Astrocyte (in vitro differentiated cells and primary cell): ENCODE results near the gene ACBD3. TPM values are rescaled to one million over a fixed set of nuclear protein-coding genes. Genes with fewer than 3 reads are reported as not detected.

Experiments used
- DNase-seq: peaks from one replicate; pipeline ENCODE4 v3.0.0-alpha.2; 2010; ENCODE audit warnings: low read depth
- FAIRE-seq: peaks from 2 replicates; lab custom pipeline; 2011; peaks lifted over from hg19 to GRCh38; lab: Jason Lieb, UNC
- H2AFZ ChIP-seq: 2 replicates; pipeline ENCODE4 v1.6.0; 2012; ENCODE audit warnings: low read depth, low read length, inconsistent platforms
- H3K27ac ChIP-seq: 2 replicates; pipeline ENCODE4 v1.5.1; 2011; ENCODE audit warnings: low read depth, low read length, inconsistent platforms
- H3K27me3 ChIP-seq: 2 replicates; pipeline ENCODE4 v1.6.0; 2011; ENCODE audit warnings: low read length, inconsistent platforms; ENCODE audit not compliant: insufficient read depth
- H3K36me3 ChIP-seq: 2 replicates; pipeline ENCODE4 v1.5.1; 2011; ENCODE audit warnings: low read length, inconsistent platforms; ENCODE audit not compliant: insufficient read depth
- H3K4me1 ChIP-seq: 2 replicates; pipeline ENCODE4 v1.5.1; 2011; ENCODE audit warnings: low read length, inconsistent platforms; ENCODE audit not compliant: insufficient read depth
- H3K4me2 ChIP-seq: 2 replicates; pipeline ENCODE4 v1.6.0; 2012; ENCODE audit warnings: low read length, inconsistent platforms
- H3K4me3 ChIP-seq: 2 replicates; pipeline ENCODE4 v1.5.1; 2011; ENCODE audit warnings: low read depth, mild to moderate bottlenecking, low read length, inconsistent platforms; ENCODE audit not compliant: insufficient read depth
- H3K79me2 ChIP-seq: 2 replicates; pipeline ENCODE4 v1.6.0; 2012; ENCODE audit warnings: mild to moderate bottlenecking, low read length, inconsistent platforms; ENCODE audit not compliant: insufficient read depth
- H3K9ac ChIP-seq: 2 replicates; pipeline ENCODE4 v1.6.0; 2012; ENCODE audit warnings: mild to moderate bottlenecking, low read length, inconsistent platforms
- H3K9me3 ChIP-seq: 2 replicates; pipeline ENCODE4 v1.5.1; 2012; ENCODE audit warnings: low read depth, mild to moderate bottlenecking, low read length, inconsistent platforms; ENCODE audit not compliant: insufficient read depth
- H4K20me1 ChIP-seq: 2 replicates; pipeline ENCODE4 v1.6.0; 2012; ENCODE audit warnings: low read length, inconsistent platforms; ENCODE audit not compliant: insufficient read depth
- H3K27ac Mint-ChIP-seq: one replicate; pipeline ENCODE4 v1.8.0; 2021; ENCODE audit warnings: mild to moderate bottlenecking, mixed read lengths; ENCODE audit not compliant: unreplicated experiment
- H3K27me3 Mint-ChIP-seq: one replicate; pipeline ENCODE4 v1.8.0; 2021; ENCODE audit warnings: low read depth, mixed read lengths; ENCODE audit not compliant: unreplicated experiment
- H3K36me3 Mint-ChIP-seq: one replicate; pipeline ENCODE4 v1.8.0; 2021; ENCODE audit warnings: low read depth, mixed read lengths; ENCODE audit not compliant: unreplicated experiment
- H3K4me1 Mint-ChIP-seq: one replicate; pipeline ENCODE4 v1.8.0; 2021; ENCODE audit warnings: low read depth, mixed read lengths; ENCODE audit not compliant: unreplicated experiment
- H3K4me3 Mint-ChIP-seq: one replicate; pipeline ENCODE4 v1.8.0; 2021; ENCODE audit warnings: mild to moderate bottlenecking, moderate library complexity, mixed read lengths; ENCODE audit not compliant: unreplicated experiment
- H3K9me3 Mint-ChIP-seq: one replicate; pipeline ENCODE4 v1.8.0; 2021; ENCODE audit warnings: mild to moderate bottlenecking, mixed read lengths; ENCODE audit not compliant: unreplicated experiment
- EZH2 ChIP-seq: IDR thresholded peaks from 2 replicates; pipeline ENCODE4 v1.6.1; 2012; ENCODE audit warnings: mild to moderate bottlenecking, low read length, inconsistent platforms; ENCODE audit not compliant: insufficient read depth
- total RNA-seq: library from RNA; stranded (reverse); gene quantifications from 2 replicates; pipeline ENCODE4 v1.2.1, GENCODE V29; 2021
- TF ChIP-seq, protein P1 (sequence below): IDR thresholded peaks from 2 replicates; pipeline ENCODE4 v1.5.1; 2011; ENCODE audit warnings: low read depth, mild to moderate bottlenecking, inconsistent platforms, low read length, moderate library complexity; ENCODE audit not compliant: insufficient read depth

Gene ACBD3
- total RNA-seq, 1 donor from 2014 or later: 66.7 TPM

DNA sequence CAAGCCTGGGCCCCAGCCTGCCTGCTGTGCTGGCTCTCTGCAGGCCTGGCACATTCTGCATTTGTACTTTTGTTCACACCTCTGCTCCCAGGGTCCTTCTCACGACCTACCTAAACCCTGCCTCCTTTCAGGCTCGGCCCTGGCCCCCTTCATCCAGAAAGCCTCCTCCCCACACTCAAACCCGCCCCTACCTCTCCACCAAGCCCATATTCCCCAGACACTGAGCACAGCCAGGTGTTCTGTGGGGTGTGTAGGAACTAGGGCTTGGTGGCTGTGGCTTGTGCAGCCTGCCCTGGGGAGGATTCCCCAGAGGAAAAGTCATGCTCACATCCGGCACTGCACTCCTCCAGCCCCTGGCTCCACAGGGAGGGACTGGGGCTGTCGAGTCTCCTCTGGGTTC lies 28.7 kb upstream of the ACBD3 start:
- peaks cover 8% of the 10 kb centered on the region for H3K27me3 Mint-ChIP-seq
- Histone ChIP-seq H2AFZ (no peak overlapping the region), H3K27me3 (no peaks in the 10 kb centered on the region), H3K27ac (no peak overlapping the region), H4K20me1 (no peaks in the 10 kb centered on the region), H3K4me1 (no peaks in the 10 kb centered on the region), H3K4me3 (no peak overlapping the region), H3K4me2 (no peak overlapping the region), H3K9me3 (no peaks in the 10 kb centered on the region), H3K9ac (no peak overlapping the region), H3K79me2 (no peaks in the 10 kb centered on the region), H3K36me3 (no peaks in the 10 kb centered on the region)
- FAIRE-seq: no peak
- DNase-seq: no peak
- no peak overlapping the region for H3K4me3 Mint-ChIP-seq
- no peaks in the 10 kb centered on the region for H3K9me3 Mint-ChIP-seq
- H3K36me3 Mint-ChIP-seq: no peaks in the 10 kb centered on the region
- peak overlapping the region; percentile 18 for H3K27ac Mint-ChIP-seq
- no peak for TF ChIP-seq EZH2
- TF ChIP-seq, protein P1, sequence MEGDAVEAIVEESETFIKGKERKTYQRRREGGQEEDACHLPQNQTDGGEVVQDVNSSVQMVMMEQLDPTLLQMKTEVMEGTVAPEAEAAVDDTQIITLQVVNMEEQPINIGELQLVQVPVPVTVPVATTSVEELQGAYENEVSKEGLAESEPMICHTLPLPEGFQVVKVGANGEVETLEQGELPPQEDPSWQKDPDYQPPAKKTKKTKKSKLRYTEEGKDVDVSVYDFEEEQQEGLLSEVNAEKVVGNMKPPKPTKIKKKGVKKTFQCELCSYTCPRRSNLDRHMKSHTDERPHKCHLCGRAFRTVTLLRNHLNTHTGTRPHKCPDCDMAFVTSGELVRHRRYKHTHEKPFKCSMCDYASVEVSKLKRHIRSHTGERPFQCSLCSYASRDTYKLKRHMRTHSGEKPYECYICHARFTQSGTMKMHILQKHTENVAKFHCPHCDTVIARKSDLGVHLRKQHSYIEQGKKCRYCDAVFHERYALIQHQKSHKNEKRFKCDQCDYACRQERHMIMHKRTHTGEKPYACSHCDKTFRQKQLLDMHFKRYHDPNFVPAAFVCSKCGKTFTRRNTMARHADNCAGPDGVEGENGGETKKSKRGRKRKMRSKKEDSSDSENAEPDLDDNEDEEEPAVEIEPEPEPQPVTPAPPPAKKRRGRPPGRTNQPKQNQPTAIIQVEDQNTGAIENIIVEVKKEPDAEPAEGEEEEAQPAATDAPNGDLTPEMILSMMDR: no peak
- peaks cover 3% of the 10 kb centered on the region for H3K4me1 Mint-ChIP-seq

DNA sequence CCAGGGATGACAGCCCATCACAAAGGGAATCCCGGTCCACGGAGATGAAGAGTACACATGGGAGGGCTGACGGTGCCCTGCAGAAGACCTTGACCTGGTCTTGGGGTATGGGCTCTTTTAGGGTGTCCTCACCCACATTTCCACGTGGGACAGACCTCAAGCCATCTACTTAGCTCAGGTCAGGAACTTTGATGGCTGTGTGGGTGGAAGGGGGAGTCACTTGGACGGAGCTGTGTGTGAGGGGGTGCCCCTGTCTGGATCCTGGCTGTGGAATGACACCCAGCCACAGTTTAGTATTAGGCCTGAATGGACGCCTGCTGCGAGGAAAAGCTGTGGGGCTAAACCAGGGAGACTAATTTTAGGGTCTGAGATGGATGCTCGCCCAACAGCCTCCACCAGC lies 26.0 kb upstream of the ACBD3 start:
- Mint-ChIP-seq H3K27me3 (peaks cover 12% of the 10 kb centered on the region), H3K36me3 (no peaks in the 10 kb centered on the region), H3K9me3 (no peaks in the 10 kb centered on the region), H3K27ac (no peak overlapping the region), H3K4me3 (no peak overlapping the region), H3K4me1 (peaks cover 3% of the 10 kb centered on the region)
- no peak overlapping the region for H3K4me2 ChIP-seq
- H3K4me3 ChIP-seq: no peak overlapping the region
- FAIRE-seq: no peak
- H4K20me1 ChIP-seq: no peaks in the 10 kb centered on the region
- no peaks in the 10 kb centered on the region for H3K36me3 ChIP-seq
- TF ChIP-seq EZH2: no peak
- TF ChIP-seq, protein P1: no peak
- H3K9ac ChIP-seq: no peak overlapping the region
- H3K79me2 ChIP-seq: no peaks in the 10 kb centered on the region
- no peaks in the 10 kb centered on the region for H3K9me3 ChIP-seq
- H2AFZ ChIP-seq: no peak overlapping the region
- no peak overlapping the region for H3K27ac ChIP-seq
- no peak for DNase-seq
- no peaks in the 10 kb centered on the region for H3K4me1 ChIP-seq
- no peaks in the 10 kb centered on the region for H3K27me3 ChIP-seq

DNA sequence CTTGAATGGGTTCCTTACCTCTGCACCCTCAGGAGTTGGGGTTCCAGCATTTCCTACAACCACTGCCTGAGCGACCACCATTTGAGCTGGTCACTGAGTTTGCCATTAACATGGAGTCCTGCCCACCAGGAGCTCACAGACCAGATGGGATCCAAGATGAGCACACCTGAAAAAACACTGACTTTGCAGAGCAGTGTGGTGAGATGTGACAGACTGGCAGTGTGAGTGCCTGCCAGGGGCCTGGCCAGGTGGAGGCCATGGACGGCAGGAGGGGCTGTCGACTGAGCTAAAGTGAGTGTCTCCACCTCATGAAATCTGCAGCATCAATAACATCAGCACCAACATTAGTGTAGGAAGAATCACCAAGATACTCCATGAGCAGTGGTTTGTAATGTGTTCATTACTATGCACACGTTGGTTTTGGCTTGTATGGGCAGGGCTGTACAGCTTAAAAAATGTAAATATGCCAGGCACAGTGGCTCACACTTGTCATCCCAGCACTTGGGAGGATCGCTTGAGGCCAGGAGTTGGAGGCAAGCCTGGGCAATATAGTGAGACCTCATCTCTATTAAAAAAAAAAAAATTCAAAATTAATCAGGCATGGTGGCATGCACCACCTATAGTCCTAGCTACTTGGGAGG lies 24.8 kb upstream of the ACBD3 start:
- no peak overlapping the region for H3K27ac Mint-ChIP-seq
- H3K9ac ChIP-seq: no peak overlapping the region
- TF ChIP-seq, protein P1: no peak
- TF ChIP-seq EZH2: no peak
- H3K79me2 ChIP-seq: no peaks in the 10 kb centered on the region
- H2AFZ ChIP-seq: no peak overlapping the region
- peaks cover 3% of the 10 kb centered on the region for H3K9me3 Mint-ChIP-seq
- DNase-seq (no peak), FAIRE-seq (no peak)
- H3K27me3 ChIP-seq: no peaks in the 10 kb centered on the region
- H3K36me3 ChIP-seq: no peaks in the 10 kb centered on the region
- H3K4me1 ChIP-seq: no peaks in the 10 kb centered on the region
- H3K4me2 ChIP-seq: no peak overlapping the region
- no peaks in the 10 kb centered on the region for H3K9me3 ChIP-seq
- no peak overlapping the region for H3K4me3 Mint-ChIP-seq
- H4K20me1 ChIP-seq: no peaks in the 10 kb centered on the region
- no peaks in the 10 kb centered on the region for H3K4me1 Mint-ChIP-seq
- peaks cover 12% of the 10 kb centered on the region for H3K27me3 Mint-ChIP-seq
- H3K4me3 ChIP-seq: no peak overlapping the region
- H3K27ac ChIP-seq: no peak overlapping the region
- no peaks in the 10 kb centered on the region for H3K36me3 Mint-ChIP-seq
